Astrocyte (in vitro differentiated cells and primary cell): Measurements from ENCODE around the gene NEURL4. TPM values are rescaled to one million over a fixed set of nuclear protein-coding genes. Genes with fewer than 3 reads are reported as not detected.

Source experiments
- DNase-seq: peaks from one replicate; pipeline ENCODE4 v3.0.0-alpha.2; 2010; ENCODE audit warnings: low read depth
- FAIRE-seq: peaks from 2 replicates; lab custom pipeline; 2011; peaks lifted over from hg19 to GRCh38; lab: Jason Lieb, UNC
- H2AFZ ChIP-seq: 2 replicates; pipeline ENCODE4 v1.6.0; 2012; ENCODE audit warnings: low read depth, low read length, inconsistent platforms
- H3K27ac ChIP-seq: 2 replicates; pipeline ENCODE4 v1.5.1; 2011; ENCODE audit warnings: low read depth, low read length, inconsistent platforms
- H3K27me3 ChIP-seq: 2 replicates; pipeline ENCODE4 v1.6.0; 2011; ENCODE audit warnings: low read length, inconsistent platforms; ENCODE audit not compliant: insufficient read depth
- H3K36me3 ChIP-seq: 2 replicates; pipeline ENCODE4 v1.5.1; 2011; ENCODE audit warnings: low read length, inconsistent platforms; ENCODE audit not compliant: insufficient read depth
- H3K4me1 ChIP-seq: 2 replicates; pipeline ENCODE4 v1.5.1; 2011; ENCODE audit warnings: low read length, inconsistent platforms; ENCODE audit not compliant: insufficient read depth
- H3K4me2 ChIP-seq: 2 replicates; pipeline ENCODE4 v1.6.0; 2012; ENCODE audit warnings: low read length, inconsistent platforms
- H3K4me3 ChIP-seq: 2 replicates; pipeline ENCODE4 v1.5.1; 2011; ENCODE audit warnings: low read depth, mild to moderate bottlenecking, low read length, inconsistent platforms; ENCODE audit not compliant: insufficient read depth
- H3K79me2 ChIP-seq: 2 replicates; pipeline ENCODE4 v1.6.0; 2012; ENCODE audit warnings: mild to moderate bottlenecking, low read length, inconsistent platforms; ENCODE audit not compliant: insufficient read depth
- H3K9ac ChIP-seq: 2 replicates; pipeline ENCODE4 v1.6.0; 2012; ENCODE audit warnings: mild to moderate bottlenecking, low read length, inconsistent platforms
- H3K9me3 ChIP-seq: 2 replicates; pipeline ENCODE4 v1.5.1; 2012; ENCODE audit warnings: low read depth, mild to moderate bottlenecking, low read length, inconsistent platforms; ENCODE audit not compliant: insufficient read depth
- H4K20me1 ChIP-seq: 2 replicates; pipeline ENCODE4 v1.6.0; 2012; ENCODE audit warnings: low read length, inconsistent platforms; ENCODE audit not compliant: insufficient read depth
- H3K27ac Mint-ChIP-seq: one replicate; pipeline ENCODE4 v1.8.0; 2021; ENCODE audit warnings: mild to moderate bottlenecking, mixed read lengths; ENCODE audit not compliant: unreplicated experiment
- H3K27me3 Mint-ChIP-seq: one replicate; pipeline ENCODE4 v1.8.0; 2021; ENCODE audit warnings: low read depth, mixed read lengths; ENCODE audit not compliant: unreplicated experiment
- H3K36me3 Mint-ChIP-seq: one replicate; pipeline ENCODE4 v1.8.0; 2021; ENCODE audit warnings: low read depth, mixed read lengths; ENCODE audit not compliant: unreplicated experiment
- H3K4me1 Mint-ChIP-seq: one replicate; pipeline ENCODE4 v1.8.0; 2021; ENCODE audit warnings: low read depth, mixed read lengths; ENCODE audit not compliant: unreplicated experiment
- H3K4me3 Mint-ChIP-seq: one replicate; pipeline ENCODE4 v1.8.0; 2021; ENCODE audit warnings: mild to moderate bottlenecking, moderate library complexity, mixed read lengths; ENCODE audit not compliant: unreplicated experiment
- H3K9me3 Mint-ChIP-seq: one replicate; pipeline ENCODE4 v1.8.0; 2021; ENCODE audit warnings: mild to moderate bottlenecking, mixed read lengths; ENCODE audit not compliant: unreplicated experiment
- EZH2 ChIP-seq: IDR thresholded peaks from 2 replicates; pipeline ENCODE4 v1.6.1; 2012; ENCODE audit warnings: mild to moderate bottlenecking, low read length, inconsistent platforms; ENCODE audit not compliant: insufficient read depth
- total RNA-seq: library from RNA; stranded (reverse); gene quantifications from 2 replicates; pipeline ENCODE4 v1.2.1, GENCODE V29; 2021
- TF ChIP-seq, protein P1 (sequence below): IDR thresholded peaks from 2 replicates; pipeline ENCODE4 v1.5.1; 2011; ENCODE audit warnings: low read depth, mild to moderate bottlenecking, inconsistent platforms, low read length, moderate library complexity; ENCODE audit not compliant: insufficient read depth

NEURL4 gene
- total RNA-seq, 1 donor from 2014 or later: 32.5 TPM

DNA sequence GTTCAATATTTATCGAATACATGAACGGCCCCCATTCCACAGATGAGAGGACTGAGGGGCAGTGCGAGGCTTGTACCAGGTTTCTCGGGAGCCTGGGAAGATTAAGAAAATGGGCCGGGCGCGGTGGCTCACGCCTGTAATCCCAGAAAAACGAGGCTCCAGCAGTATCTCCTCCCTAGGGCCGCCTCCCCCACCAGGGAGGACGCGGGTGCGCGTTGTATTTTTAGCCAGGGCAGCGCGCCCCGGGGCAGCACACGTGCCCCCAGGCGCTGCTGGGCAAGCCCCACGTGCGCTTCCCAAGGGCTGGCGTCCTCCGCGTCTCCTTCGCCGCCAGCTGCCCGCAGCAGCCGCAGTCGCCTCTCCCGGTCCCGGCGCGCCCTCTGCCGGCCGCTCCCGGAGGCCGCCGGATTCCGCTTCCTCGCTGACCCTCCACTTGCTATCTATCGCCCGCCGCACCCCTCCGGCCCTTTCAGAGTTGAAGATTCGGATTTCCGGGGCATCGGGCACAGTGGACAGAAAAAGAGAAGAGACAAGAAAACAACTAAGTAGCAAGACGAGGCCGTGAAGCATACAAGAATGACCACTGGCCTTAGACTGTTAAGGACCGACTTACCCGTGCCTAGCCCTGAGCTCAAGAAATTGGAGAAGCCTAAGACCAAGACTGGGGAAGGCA, 32.8 kb downstream of the NEURL4 start:
- peaks cover 8% of the 10 kb centered on the region for H3K4me1 ChIP-seq
- Mint-ChIP-seq H3K4me1 (peaks cover 2% of the 10 kb centered on the region), H3K36me3 (no peaks in the 10 kb centered on the region), H3K4me3 (no peak overlapping the region), H3K9me3 (no peaks in the 10 kb centered on the region), H3K27ac (no peak overlapping the region), H3K27me3 (peaks cover 49% of the 10 kb centered on the region)
- no peaks in the 10 kb centered on the region for H3K36me3 ChIP-seq
- no peaks in the 10 kb centered on the region for H3K79me2 ChIP-seq
- H2AFZ ChIP-seq: peak overlapping the region; percentile 67
- H3K4me2 ChIP-seq: peak overlapping the region; percentile 78
- DNase-seq: peak; percentile 44
- no peak overlapping the region for H3K27ac ChIP-seq
- no peaks in the 10 kb centered on the region for H4K20me1 ChIP-seq
- no peaks in the 10 kb centered on the region for H3K9me3 ChIP-seq
- H3K9ac ChIP-seq: no peak overlapping the region
- H3K4me3 ChIP-seq: no peak overlapping the region
- no peak for FAIRE-seq
- peaks cover 30% of the 10 kb centered on the region for H3K27me3 ChIP-seq
- TF ChIP-seq, protein P1, sequence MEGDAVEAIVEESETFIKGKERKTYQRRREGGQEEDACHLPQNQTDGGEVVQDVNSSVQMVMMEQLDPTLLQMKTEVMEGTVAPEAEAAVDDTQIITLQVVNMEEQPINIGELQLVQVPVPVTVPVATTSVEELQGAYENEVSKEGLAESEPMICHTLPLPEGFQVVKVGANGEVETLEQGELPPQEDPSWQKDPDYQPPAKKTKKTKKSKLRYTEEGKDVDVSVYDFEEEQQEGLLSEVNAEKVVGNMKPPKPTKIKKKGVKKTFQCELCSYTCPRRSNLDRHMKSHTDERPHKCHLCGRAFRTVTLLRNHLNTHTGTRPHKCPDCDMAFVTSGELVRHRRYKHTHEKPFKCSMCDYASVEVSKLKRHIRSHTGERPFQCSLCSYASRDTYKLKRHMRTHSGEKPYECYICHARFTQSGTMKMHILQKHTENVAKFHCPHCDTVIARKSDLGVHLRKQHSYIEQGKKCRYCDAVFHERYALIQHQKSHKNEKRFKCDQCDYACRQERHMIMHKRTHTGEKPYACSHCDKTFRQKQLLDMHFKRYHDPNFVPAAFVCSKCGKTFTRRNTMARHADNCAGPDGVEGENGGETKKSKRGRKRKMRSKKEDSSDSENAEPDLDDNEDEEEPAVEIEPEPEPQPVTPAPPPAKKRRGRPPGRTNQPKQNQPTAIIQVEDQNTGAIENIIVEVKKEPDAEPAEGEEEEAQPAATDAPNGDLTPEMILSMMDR: peak; percentile 53
- TF ChIP-seq EZH2: no peak

DNA sequence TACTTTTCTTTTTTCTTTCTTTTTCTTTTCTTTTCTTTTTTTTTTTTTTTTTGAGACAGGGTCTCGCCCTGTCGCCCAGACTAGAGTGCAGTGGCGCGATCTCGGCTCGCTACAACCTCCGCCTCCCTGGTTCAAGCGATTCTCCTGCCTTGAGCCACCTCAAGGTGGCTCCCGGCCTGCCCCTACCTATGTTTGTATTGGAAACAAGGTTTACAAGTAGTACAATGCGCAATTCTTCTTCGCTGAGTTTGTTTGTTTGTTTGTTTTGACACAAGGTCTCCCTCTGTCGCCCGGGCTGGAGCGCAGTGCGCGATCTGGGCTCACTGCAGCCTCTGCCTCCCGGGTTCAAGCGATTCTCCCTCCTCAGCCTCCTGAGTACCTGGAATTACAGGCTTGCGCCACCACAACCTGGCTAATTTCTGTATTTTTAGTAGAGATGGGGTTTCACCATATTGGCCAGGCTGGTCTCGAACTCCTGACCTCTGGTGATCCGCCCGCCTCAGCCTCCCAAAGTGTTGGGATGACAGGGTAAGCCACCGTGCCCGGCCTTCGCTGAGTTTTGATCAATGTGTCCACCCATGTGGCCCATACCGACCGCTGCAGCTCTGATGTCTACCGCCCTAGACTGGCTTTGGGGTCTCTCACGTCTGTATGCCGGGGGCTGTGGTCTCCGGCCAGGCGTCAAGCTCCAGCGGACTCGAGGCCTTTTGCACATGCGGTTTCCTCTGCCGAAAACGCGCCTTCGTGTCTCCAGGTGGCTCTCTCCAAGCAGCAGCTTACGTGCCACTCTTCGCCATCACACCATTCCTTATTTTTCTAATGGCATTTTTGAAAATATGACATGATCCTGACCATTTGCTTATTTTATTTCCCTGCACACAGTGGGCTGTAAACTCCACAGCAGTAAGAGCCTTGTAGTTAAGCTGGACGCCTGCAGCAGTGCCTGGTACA, 33.6 kb downstream of the NEURL4 start:
- H3K27me3 Mint-ChIP-seq: peaks cover 55% of the 10 kb centered on the region
- Histone ChIP-seq H3K36me3 (no peaks in the 10 kb centered on the region), H3K9ac (no peak overlapping the region), H3K4me2 (peak overlapping the region; percentile 78), H3K27me3 (peaks cover 37% of the 10 kb centered on the region), H3K27ac (no peak overlapping the region), H3K79me2 (no peaks in the 10 kb centered on the region), H3K4me3 (no peak overlapping the region), H4K20me1 (no peaks in the 10 kb centered on the region), H2AFZ (peak overlapping the region; percentile 67), H3K9me3 (no peaks in the 10 kb centered on the region), H3K4me1 (peaks cover 8% of the 10 kb centered on the region)
- no peaks in the 10 kb centered on the region for H3K36me3 Mint-ChIP-seq
- peak overlapping the region; percentile 69 for H3K4me3 Mint-ChIP-seq
- no peaks in the 10 kb centered on the region for H3K9me3 Mint-ChIP-seq
- DNase-seq: no peak
- H3K27ac Mint-ChIP-seq: peak overlapping the region; percentile 18
- peaks cover 2% of the 10 kb centered on the region for H3K4me1 Mint-ChIP-seq
- no peak for FAIRE-seq
- TF ChIP-seq EZH2: no peak
- TF ChIP-seq, protein P1: no peak
